Measurements from ENCODE around the gene IL10RA. TPM values are rescaled to one million over a fixed set of nuclear protein-coding genes. Genes with fewer than 3 reads are reported as not detected.

The IL10RA gene
- total RNA-seq, 1 donor from 2014 or later, result 5.8 TPM

DNA sequence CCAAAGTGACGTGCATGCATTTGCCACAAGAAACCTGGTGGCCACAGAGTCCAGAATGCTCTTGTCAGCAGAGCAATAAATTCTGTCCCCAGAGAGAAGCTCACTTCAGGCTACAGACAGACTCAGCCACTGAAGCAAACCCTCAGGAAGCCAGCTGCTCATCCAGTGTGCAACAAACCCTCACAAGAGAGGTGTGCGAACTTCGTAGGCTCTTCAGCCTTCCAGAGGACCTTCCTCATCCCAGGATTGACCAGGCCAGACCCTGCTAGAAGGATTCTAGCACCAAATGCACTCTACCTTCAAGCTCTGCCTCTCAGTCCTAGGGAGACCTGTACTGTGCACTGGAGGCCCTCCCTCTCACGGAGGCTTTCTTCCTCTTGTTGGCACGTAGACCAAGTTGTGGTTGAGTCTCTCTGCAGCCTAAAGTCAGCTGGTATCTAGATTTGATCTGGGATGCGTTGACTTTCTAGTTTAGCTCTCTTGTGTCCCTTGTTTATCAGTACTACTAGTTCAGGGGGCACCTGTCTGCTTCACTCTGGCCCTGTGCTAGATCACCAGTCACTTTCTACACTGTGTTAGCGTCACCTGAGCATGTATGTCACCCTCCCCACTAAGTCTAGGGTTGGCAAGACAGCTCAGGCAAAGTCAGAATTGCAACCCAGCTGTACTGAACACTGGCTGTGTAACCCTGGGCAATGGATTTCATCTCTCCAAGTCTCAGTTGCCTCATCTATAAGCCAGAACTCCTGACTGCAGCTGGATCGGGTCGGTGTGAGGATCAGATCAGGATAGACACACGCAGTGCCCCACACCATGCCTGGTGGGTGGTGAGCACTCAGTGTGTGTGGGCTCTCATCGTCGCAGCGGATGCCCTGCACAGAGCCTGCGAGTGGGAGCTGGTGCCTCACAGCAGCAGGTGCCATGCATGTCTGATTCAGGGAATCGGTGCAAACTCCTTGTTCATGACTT, 34.9 kb upstream of the IL10RA start:
- DNase-seq, result no peak
- Mint-ChIP-seq H3K4me3 (ENCODE audit: unreplicated experiment) (no peak overlapping the region), H3K27me3 (ENCODE audit: unreplicated experiment) (peaks cover 2% of the 10 kb centered on the region), H3K27ac (ENCODE audit: unreplicated experiment) (no peak overlapping the region), H3K4me1 (ENCODE audit: low read depth, unreplicated experiment) (peaks cover 13% of the 10 kb centered on the region), H3K36me3 (ENCODE audit: unreplicated experiment) (no peaks in the 10 kb centered on the region), H3K9me3 (ENCODE audit: unreplicated experiment) (peaks cover 1% of the 10 kb centered on the region)
- TF ChIP-seq, protein P1, sequence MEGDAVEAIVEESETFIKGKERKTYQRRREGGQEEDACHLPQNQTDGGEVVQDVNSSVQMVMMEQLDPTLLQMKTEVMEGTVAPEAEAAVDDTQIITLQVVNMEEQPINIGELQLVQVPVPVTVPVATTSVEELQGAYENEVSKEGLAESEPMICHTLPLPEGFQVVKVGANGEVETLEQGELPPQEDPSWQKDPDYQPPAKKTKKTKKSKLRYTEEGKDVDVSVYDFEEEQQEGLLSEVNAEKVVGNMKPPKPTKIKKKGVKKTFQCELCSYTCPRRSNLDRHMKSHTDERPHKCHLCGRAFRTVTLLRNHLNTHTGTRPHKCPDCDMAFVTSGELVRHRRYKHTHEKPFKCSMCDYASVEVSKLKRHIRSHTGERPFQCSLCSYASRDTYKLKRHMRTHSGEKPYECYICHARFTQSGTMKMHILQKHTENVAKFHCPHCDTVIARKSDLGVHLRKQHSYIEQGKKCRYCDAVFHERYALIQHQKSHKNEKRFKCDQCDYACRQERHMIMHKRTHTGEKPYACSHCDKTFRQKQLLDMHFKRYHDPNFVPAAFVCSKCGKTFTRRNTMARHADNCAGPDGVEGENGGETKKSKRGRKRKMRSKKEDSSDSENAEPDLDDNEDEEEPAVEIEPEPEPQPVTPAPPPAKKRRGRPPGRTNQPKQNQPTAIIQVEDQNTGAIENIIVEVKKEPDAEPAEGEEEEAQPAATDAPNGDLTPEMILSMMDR (IDR thresholded peaks at IDR 0.05; ENCODE audit: partially characterized antibody, unreplicated experiment), result no peak

DNA sequence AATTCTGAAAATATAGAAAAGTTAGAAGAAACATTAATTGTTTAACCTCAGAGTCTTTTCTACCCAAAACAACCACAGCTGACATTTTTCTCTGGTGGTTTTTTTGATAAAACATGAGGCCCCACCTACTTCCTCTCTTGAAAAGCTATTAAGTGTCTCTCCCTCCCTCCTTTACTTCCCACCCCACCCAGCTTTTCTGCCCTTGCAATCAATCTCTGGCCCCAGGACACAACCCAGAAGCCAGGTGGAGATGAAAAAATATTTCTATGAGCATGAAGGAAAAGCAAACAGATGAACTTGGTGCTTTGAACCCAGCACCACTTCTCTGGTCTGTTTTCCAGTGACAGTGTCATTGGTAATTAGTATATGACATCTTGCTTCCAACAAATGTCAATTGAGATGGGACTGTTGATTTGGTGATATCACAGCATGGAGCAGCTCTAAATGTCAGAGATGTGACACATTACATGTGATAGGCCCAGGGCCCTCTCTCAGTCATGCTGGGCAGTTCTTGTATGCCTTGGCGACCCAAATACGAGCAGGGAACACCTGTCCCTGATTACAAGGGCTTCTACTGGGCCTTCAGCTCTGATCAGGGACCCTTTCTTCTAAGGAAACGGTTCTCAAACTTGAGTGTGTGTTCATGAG, 33.0 kb upstream of the IL10RA start:
- no peak overlapping the region for H3K27ac Mint-ChIP-seq (ENCODE audit: unreplicated experiment)
- H3K4me3 Mint-ChIP-seq (ENCODE audit: unreplicated experiment), result no peak overlapping the region

DNA sequence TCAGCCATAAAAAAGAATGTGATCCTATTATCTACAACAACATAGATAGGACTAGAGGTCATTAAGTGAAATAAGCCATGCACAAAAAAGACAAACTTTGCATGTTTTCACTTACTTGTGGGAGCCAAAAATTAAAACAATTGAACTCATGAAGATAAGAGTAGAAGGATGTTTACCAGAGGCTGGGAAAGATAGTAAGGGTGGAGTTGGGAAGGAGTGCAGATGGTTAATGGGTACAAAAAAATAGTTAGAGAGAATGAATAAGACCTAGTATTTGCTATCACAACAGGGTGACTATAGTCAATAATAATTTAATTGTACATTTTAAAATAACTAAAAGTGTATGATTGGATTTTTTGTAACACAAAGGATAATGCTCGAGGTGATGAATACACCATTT, 27.2 kb upstream of the IL10RA start:
- Mint-ChIP-seq H3K4me3 (ENCODE audit: unreplicated experiment) (no peak overlapping the region), H3K27ac (ENCODE audit: unreplicated experiment) (no peak overlapping the region), H3K36me3 (ENCODE audit: unreplicated experiment) (peaks cover 4% of the 10 kb centered on the region), H3K4me1 (ENCODE audit: low read depth, unreplicated experiment) (no peaks in the 10 kb centered on the region), H3K27me3 (ENCODE audit: unreplicated experiment) (no peaks in the 10 kb centered on the region), H3K9me3 (ENCODE audit: unreplicated experiment) (no peaks in the 10 kb centered on the region)
- TF ChIP-seq, protein P1 (IDR thresholded peaks at IDR 0.05; ENCODE audit: partially characterized antibody, unreplicated experiment), result no peak
- DNase-seq, result no peak

More for the DNA sequence above, 33.0 kb upstream of the IL10RA start:
- TF ChIP-seq, protein P1 (IDR thresholded peaks at IDR 0.05; ENCODE audit: partially characterized antibody, unreplicated experiment), result no peak
- Mint-ChIP-seq H3K4me1 (ENCODE audit: low read depth, unreplicated experiment) (peaks cover 5% of the 10 kb centered on the region), H3K27me3 (ENCODE audit: unreplicated experiment) (no peaks in the 10 kb centered on the region), H3K9me3 (ENCODE audit: unreplicated experiment) (no peaks in the 10 kb centered on the region), H3K36me3 (ENCODE audit: unreplicated experiment) (peaks cover 4% of the 10 kb centered on the region)
- DNase-seq, result no peak

DNA sequence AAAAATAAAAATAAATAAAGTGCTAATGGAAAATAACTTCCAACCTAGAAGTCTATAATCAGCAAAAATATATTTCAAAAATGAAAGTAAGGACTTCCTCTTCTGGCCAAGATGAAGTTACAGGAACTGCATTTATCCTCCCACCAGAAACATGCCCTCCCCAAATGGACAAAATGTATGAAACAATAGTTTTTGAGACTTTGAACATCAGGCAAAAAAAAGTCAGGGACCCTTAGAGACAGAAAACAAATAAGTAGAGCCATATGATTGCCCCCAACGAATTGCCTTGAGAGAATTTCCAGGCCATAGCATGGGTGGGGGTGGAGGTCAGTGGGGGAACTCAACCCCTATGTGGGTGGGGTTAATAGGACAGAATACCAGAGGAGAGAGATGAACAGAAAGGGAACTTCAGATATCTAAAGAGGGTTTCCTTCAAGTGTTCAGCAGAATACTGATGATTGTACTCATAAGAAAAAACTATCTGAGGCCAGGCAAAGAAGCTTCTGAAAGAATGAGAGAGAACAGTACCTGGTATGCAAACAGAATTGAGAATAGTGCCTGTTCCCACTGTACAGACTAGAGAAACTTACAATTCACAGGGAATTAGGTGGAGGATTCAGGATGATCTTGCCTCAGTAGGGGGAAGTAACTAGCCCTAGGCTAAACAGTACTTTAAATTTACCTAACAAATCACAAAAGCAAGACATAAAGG, 26.6 kb upstream of the IL10RA start:
- no peaks in the 10 kb centered on the region for H3K27me3 Mint-ChIP-seq (ENCODE audit: unreplicated experiment)
- DNase-seq, result no peak
- no peaks in the 10 kb centered on the region for H3K4me1 Mint-ChIP-seq (ENCODE audit: low read depth, unreplicated experiment)
- no peak overlapping the region for H3K27ac Mint-ChIP-seq (ENCODE audit: unreplicated experiment)
- no peak overlapping the region for H3K4me3 Mint-ChIP-seq (ENCODE audit: unreplicated experiment)
- TF ChIP-seq, protein P1 (IDR thresholded peaks at IDR 0.05; ENCODE audit: partially characterized antibody, unreplicated experiment), result no peak
- H3K9me3 Mint-ChIP-seq (ENCODE audit: unreplicated experiment), result no peaks in the 10 kb centered on the region
- H3K36me3 Mint-ChIP-seq (ENCODE audit: unreplicated experiment), result peaks cover 4% of the 10 kb centered on the region
